ENCODE measurements around the gene DYNC1I2.

Gene DYNC1I2

GRCh38 chr2:171778515-171778914, 91.2 kb downstream of the DYNC1I2 start:
- no peak for DNase-seq (ENCODE audit: low read depth in 2 of 2)

- DNase-seq (ENCODE audit: low read depth in 2 of 2): no peak
Observed at GRCh38 chr2:171785450-171785849, 98.2 kb downstream of the DYNC1I2 start.

GRCh38 chr2:171787333-171788072, 100.2 kb downstream of the DYNC1I2 start:
- DNase-seq (ENCODE audit: low read depth in 2 of 2): no peak

- DNase-seq (ENCODE audit: low read depth in 2 of 2): no peak
Observed at GRCh38 chr2:171788316-171788993, 101.2 kb downstream of the DYNC1I2 start.

- DNase-seq (ENCODE audit: low read depth in 2 of 2): no peak
Observed at GRCh38 chr2:171789956-171790355, 102.7 kb downstream of the DYNC1I2 start.

GRCh38 chr2:171791361-171791760, 104.1 kb downstream of the DYNC1I2 start:
- no peak for DNase-seq (ENCODE audit: low read depth in 2 of 2)

- DNase-seq (ENCODE audit: low read depth in 2 of 2): no peak
Observed at GRCh38 chr2:171792157-171792556, 104.9 kb downstream of the DYNC1I2 start.

- DNase-seq (ENCODE audit: low read depth in 2 of 2): no peak
Observed at GRCh38 chr2:171792886-171793580, 105.8 kb downstream of the DYNC1I2 start.

- no peak for DNase-seq (ENCODE audit: low read depth in 2 of 2)
Observed at GRCh38 chr2:171793691-171794678, 106.7 kb downstream of the DYNC1I2 start.

GRCh38 chr2:171794918-171795317, 107.6 kb downstream of the DYNC1I2 start:
- DNase-seq (ENCODE audit: low read depth in 2 of 2): no peak
